Lower lobe of right lung (tissue), 2 donors: ENCODE results near the gene MAPKAP1. TPM values are rescaled to one million over a fixed set of nuclear protein-coding genes. Genes with fewer than 3 reads are reported as not detected.

Experiments
- ATAC-seq, 2 donors: fragments of 200-7000 bp; cut with Tn5 transposase; one replicate each; pipeline ENCODE4 v1.9.1; 2020 to 2022; ENCODE audit warnings: mild to moderate bottlenecking in 2 of 2, moderate library complexity in 2 of 2
- DNase-seq: peaks from one replicate; pipeline ENCODE4 v3.0.0-alpha.2; 2020
- H3K27ac ChIP-seq: fragments of 200-600 bp; one replicate; pipeline ENCODE4 v1.8.0; 2022
- H3K27me3 ChIP-seq: fragments of 200-600 bp; one replicate; pipeline ENCODE4 v1.8.0; 2022; ENCODE audit warnings: low read depth
- H3K36me3 ChIP-seq: fragments of 200-600 bp; one replicate; pipeline ENCODE4 v1.8.0; 2022; ENCODE audit warnings: mild to moderate bottlenecking
- H3K4me1 ChIP-seq: fragments of 200-600 bp; one replicate; pipeline ENCODE4 v1.8.0; 2022
- H3K4me3 ChIP-seq: fragments of 200-600 bp; one replicate; pipeline ENCODE4 v1.8.0; 2022; ENCODE audit warnings: mild to moderate bottlenecking
- H3K9me3 ChIP-seq: fragments of 200-600 bp; one replicate; pipeline ENCODE4 v1.8.0; 2022
- intact Hi-C: fragments of 100-400 bp; cut with DNase I; formaldehyde crosslinking; loops from one replicate; pipeline ENCODE4 v1.11.0; 2022
- total RNA-seq: library from RNA; stranded (reverse); fragmentation: NEBNext Ultra II Directional; extraction: Animal tissue kit (Norgen Biotek cat#: 25700); gene quantifications from one replicate; pipeline ENCODE4 v1.2.1, GENCODE V29; 2021
- TF ChIP-seq, protein P1 (sequence below): fragments of 200-600 bp; IDR thresholded peaks from one replicate; pipeline ENCODE4 v1.8.0; 2022; ENCODE audit warnings: antibody characterized with exemption, mild to moderate bottlenecking
- donor health status: DM: no; HTN: yes; CAD: no; lungs with severe emphysema.

The MAPKAP1 gene
- total RNA-seq, 1 donor from 2014 or later = 71.5 TPM

DNA sequence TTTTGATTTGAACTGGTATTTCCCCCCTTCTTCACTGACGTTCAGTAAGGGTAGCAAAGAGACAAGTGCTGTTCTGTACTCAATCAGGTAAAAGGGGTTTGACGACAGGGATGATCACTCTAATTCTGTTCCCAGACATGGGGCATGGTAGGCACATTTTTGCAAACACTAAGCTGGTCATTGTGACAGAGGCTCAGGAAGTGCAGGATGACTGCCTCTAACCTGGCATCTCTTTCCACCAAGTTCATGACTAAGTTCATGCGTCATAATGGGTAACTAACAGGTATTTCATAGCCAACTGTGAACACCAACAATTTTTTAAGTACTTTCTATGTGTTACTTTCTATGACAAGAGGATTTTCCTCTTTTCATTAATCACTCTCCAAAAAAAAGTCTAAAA lies 166.5 kb downstream of the MAPKAP1 start:
- ATAC-seq (peak; percentile 19 to 46), DNase-seq (no peak)
- Histone ChIP-seq H3K36me3 (peaks cover 9% of the 10 kb centered on the region), H3K27me3 (no peaks in the 10 kb centered on the region), H3K4me3 (no peak overlapping the region), H3K9me3 (no peaks in the 10 kb centered on the region), H3K4me1 (peaks cover 34% of the 10 kb centered on the region), H3K27ac (no peak overlapping the region)
- intact Hi-C loops = no loop called here
- TF ChIP-seq, protein P1, sequence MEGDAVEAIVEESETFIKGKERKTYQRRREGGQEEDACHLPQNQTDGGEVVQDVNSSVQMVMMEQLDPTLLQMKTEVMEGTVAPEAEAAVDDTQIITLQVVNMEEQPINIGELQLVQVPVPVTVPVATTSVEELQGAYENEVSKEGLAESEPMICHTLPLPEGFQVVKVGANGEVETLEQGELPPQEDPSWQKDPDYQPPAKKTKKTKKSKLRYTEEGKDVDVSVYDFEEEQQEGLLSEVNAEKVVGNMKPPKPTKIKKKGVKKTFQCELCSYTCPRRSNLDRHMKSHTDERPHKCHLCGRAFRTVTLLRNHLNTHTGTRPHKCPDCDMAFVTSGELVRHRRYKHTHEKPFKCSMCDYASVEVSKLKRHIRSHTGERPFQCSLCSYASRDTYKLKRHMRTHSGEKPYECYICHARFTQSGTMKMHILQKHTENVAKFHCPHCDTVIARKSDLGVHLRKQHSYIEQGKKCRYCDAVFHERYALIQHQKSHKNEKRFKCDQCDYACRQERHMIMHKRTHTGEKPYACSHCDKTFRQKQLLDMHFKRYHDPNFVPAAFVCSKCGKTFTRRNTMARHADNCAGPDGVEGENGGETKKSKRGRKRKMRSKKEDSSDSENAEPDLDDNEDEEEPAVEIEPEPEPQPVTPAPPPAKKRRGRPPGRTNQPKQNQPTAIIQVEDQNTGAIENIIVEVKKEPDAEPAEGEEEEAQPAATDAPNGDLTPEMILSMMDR = no peak

DNA sequence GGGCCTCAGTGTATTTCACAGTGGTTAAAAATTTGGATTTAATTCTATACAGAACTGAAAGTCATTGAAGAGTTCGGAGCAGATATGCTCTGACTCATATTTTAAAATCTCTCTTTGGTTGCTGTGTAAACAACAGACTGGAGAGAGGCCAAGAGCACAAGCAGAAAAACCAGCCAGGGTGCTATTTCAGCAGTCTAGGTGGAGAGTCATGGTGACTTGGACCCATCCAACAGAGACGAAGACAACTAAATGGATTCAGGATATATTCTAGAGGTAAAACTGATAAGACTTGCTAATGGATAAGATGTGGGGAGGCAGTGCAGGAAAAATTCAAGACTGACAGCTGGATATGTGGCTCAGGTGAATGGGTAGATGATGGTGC lies 168.9 kb downstream of the MAPKAP1 start:
- TF ChIP-seq, protein P1 = no peak

DNA sequence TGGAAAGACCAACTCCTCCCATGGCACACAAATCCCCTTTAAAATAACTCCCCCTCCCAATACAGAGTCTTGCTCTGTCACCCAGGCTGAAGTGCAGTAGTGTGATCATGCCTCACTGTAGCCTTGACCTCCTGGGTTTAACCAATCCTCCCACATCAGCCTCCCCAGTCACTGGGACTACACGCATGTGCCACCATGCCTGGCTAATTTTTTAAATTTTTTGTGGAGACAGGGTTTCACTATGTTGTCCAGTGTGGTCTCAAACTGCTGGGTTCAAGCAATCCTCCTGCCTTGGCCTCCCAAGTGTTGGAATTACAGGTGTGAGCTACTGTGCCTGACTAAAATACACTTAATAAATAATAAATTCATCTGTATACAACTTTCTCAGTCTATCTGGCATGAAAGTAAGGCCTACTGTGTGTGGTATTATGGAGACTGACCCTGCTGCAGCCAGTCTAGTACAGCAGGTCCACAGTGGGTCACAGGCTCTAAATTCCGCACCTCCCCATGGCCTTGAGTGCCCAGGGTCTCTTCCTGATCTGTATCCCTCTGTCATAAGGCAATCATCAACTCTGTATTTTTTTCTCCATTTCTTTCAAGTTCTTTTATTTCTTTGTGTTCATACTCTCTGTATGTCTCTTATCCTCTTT lies 169.4 kb downstream of the MAPKAP1 start:
- DNase-seq (no peak), ATAC-seq (peak; percentile 55 to 59)
- H3K27me3 ChIP-seq = no peaks in the 10 kb centered on the region
- H3K4me3 ChIP-seq = no peak overlapping the region
- peaks cover 9% of the 10 kb centered on the region for H3K36me3 ChIP-seq
- H3K4me1 ChIP-seq = peaks cover 22% of the 10 kb centered on the region
- intact Hi-C loops = no loop called here
- TF ChIP-seq, protein P1 = no peak
- peak overlapping the region; percentile 28 for H3K27ac ChIP-seq
- H3K9me3 ChIP-seq = no peaks in the 10 kb centered on the region

More for the DNA sequence above, 168.9 kb downstream of the MAPKAP1 start:
- Histone ChIP-seq H3K27me3 (no peaks in the 10 kb centered on the region), H3K27ac (peak overlapping the region; percentile 28), H3K4me3 (no peak overlapping the region), H3K4me1 (peaks cover 22% of the 10 kb centered on the region), H3K36me3 (peaks cover 9% of the 10 kb centered on the region), H3K9me3 (no peaks in the 10 kb centered on the region)
- ATAC-seq (peak; percentile 85 to 93), DNase-seq (no peak)
- intact Hi-C loops = no loop called here

DNA sequence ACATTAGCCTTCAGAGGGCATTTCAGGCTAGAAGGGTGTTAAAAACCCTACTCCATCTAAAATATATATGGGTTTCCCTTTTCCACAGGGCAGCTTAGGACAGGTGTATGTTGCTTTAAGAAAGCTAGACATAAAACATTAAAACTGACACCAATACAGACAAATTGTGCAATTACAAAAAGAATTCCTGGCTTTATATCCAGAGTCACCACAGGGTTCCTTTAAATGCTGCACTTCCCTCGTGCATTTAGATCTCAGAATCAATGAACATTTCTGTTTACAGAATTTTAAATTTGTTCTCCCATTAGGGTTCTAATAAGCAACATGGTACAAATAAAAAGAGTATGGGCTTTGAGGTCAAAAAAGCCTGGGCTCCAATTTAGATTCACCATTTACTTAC lies 170.2 kb downstream of the MAPKAP1 start:
- H3K9me3 ChIP-seq = no peaks in the 10 kb centered on the region
- no peak overlapping the region for H3K27ac ChIP-seq
- no peak for DNase-seq
- TF ChIP-seq, protein P1 = no peak
- H3K36me3 ChIP-seq = peaks cover 9% of the 10 kb centered on the region
- H3K27me3 ChIP-seq = no peaks in the 10 kb centered on the region
- H3K4me3 ChIP-seq = no peak overlapping the region
- intact Hi-C loops = no loop called here
- peaks cover 22% of the 10 kb centered on the region for H3K4me1 ChIP-seq
- no peak for ATAC-seq

DNA sequence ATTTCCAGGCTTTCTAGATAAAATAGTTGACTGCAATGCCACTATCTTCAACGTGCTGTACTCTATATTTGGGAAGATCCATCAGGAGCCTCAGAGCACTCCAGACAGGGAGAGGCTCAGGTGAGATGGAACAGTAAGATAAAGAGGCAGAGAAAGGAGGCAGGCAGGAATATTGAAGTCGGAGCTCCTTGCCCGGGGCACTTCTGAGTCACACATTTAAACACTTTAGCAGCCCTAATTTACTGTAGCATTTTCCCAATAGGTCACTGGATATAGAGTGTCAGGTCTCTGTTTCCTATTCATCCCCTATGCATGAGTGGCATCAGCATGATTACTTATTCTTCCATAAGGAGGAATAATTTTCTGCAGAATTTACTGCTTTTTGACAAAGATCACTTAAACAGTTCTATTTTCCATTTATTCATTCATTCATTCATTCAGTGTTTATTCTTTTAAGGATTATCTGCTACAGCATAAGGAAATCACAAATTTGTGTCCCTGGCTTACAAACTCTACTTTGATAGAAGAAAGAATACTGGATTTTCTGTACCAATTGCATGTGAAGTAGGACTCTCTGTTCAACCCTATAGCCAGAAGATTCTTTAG lies 170.7 kb downstream of the MAPKAP1 start:
- TF ChIP-seq, protein P1 = no peak
- Histone ChIP-seq H3K27me3 (no peaks in the 10 kb centered on the region), H3K36me3 (peaks cover 8% of the 10 kb centered on the region), H3K4me3 (no peak overlapping the region), H3K9me3 (no peaks in the 10 kb centered on the region), H3K27ac (no peak overlapping the region), H3K4me1 (peaks cover 22% of the 10 kb centered on the region)
- ATAC-seq = no peak
- DNase-seq = no peak
- intact Hi-C loops = no loop called here
